NCI-H2196 (cell line): Measurements from ENCODE around the gene CHD9.
"Not testable (repeated sequence)": the region's sequence is repeated elsewhere in the genome, so short reads cannot be mapped to it uniquely, and the experiment has no call there.

Experiments used
- DNase-seq: peaks from one replicate; lab custom pipeline; 2025; ENCODE audit not compliant: unreplicated experiment; lab: John Stamatoyannopoulos, UW

Gene CHD9, protein sequence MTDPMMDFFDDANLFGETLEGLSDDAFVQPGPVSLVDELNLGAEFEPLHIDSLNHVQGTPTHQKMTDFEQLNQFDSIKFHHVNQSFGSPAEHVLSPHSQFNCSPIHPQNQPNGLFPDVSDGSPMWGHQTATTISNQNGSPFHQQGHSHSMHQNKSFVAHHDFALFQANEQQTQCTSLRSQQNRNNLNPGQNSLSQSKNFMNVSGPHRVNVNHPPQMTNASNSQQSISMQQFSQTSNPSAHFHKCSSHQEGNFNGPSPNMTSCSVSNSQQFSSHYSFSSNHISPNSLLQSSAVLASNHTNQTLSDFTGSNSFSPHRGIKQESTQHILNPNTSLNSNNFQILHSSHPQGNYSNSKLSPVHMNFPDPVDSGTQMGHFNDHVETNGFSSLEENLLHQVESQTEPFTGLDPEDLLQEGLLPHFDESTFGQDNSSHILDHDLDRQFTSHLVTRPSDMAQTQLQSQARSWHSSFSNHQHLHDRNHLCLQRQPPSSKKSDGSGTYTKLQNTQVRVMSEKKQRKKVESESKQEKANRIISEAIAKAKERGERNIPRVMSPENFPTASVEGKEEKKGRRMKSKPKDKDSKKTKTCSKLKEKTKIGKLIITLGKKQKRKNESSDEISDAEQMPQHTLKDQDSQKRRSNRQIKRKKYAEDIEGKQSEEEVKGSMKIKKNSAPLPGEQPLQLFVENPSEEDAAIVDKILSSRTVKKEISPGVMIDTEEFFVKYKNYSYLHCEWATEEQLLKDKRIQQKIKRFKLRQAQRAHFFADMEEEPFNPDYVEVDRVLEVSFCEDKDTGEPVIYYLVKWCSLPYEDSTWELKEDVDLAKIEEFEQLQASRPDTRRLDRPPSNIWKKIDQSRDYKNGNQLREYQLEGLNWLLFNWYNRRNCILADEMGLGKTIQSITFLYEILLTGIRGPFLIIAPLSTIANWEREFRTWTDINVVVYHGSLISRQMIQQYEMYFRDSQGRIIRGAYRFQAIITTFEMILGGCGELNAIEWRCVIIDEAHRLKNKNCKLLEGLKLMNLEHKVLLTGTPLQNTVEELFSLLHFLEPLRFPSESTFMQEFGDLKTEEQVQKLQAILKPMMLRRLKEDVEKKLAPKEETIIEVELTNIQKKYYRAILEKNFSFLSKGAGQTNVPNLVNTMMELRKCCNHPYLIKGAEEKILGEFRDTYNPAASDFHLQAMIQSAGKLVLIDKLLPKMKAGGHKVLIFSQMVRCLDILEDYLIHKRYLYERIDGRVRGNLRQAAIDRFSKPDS (N-terminal part only)

DNA sequence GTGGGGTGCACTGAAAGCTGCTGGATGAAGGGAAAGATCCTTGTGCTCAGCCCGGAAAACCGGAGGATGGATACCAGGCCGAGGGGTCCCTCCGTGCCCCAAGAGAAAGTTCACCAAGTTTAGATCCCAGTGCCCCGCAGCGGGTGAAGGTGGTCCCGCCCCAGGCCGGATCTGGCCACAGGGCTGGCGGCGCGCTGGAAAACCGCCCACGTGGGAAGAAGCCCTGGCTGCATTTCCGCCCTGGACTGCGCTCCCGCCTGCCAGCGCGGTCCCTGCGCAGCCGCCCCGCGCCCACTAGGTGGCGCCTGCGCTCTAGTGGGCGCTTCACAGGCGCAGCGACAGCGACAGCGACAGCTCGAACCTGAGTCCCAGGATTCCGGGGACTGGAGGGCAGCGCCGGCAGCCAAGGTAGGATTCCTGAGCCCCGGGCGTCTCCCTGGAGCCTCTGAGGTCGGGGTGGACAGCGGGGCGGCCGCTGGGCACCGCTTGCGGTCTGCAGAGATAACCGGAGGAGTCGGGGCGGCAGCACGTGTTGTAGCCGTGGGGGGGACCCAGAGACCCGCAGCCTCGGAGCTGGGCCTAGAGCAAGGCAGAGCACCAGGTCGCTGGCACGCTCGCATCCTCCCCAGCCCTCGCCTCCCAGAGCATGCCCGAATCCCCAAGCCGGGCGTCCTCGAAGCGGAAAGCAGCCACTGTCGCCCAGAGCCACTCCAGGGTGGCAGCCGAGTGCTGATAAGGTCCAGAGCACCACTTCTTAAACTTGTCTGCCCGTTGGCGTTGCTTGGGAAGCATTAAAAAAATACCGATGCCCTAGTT lies at the start of gene CHD9:
CHD9 (plus strand) TSS at position 322 of the 816 bp plus-strand sequence. CDS start 101,099 bp downstream, outside the sequence.
- DNase-seq = peak; percentile 83

DNA sequence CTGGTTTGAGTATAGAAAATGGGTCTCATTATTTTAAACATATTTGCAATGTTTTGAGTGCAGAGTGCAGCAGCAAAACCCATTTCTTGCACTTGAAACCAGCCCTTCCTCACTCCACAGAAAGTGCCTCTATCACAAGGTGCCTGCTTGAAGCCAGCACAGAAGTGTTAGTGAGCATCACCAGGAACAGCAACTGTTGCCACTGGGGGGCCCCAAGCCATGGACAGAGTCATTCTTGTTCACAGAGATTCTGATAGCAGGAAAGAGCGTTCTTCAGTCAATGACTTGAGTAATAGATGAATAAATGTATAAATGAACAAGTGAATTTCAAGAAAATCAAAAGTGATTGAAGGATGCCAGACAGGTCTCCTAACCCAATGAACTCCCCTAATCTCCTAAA lies 47.7 kb upstream of the CHD9 start:
- DNase-seq = no peak

DNA sequence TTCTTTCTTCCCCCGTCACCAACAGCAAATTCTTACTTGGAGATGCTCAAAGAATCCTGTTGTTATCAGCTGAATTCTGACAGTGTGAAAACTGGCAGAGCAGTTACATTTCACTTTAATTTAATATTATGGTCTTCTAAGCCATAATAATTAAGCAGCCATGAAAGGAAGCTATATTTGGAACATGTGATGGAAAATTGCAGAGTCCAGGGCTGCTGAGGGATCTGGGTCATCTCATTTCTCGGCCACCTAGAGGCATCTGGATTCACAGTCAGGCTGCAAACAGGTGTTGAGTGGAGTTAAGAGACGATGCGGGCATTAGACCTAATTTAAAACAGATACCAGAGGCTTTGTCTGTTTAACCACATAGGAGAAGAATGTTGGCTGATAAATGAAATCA lies 40.5 kb upstream of the CHD9 start:
- DNase-seq = no peak

DNA sequence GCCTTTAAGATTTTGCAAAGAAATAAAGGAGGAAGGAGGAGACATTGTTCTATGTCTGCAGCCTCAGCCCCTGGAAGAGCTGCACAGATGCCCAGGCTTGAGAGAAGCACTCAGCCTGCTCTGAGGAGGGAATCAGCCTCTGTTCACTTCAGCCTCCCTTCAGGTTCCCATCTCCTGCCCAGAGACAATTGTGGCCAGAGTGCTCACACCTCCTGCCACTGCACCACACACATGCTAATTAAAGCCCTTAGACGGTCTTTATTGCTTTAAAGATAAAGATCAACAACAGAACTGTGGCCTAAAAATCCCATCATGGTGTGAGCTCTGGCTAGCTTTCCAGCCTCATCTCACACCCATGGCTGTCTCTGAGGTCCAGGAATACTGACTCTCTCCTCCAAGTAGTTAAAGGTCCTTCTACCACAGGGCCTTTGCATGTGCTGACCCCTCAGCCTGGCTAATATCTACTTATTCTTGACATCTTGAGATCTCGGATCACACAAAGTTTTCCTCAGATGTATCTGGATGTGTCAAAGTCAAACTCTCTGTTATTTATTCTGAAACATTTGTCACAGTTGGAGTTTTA lies 35.9 kb upstream of the CHD9 start:
- DNase-seq = no peak

DNA sequence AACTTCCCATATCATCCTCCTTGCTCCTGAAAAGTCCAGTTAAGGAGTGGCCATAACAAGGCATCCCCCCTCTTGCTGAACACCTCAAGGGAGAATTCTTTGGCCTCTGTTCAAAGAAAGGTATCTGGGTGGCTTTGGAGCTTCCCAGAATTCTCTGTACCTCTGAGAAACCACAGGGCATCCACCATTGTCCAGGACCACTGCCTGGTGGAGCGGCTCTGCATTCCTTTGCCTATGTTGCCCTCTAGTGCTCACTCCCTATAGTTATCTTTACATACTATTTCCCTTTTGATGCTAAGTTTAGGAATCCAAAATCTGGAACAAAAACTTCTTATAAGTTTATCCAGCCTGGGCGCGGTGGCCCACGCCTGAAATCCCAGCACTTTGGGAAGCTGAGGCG lies 32.4 kb upstream of the CHD9 start:
- DNase-seq = peak; percentile 12

DNA sequence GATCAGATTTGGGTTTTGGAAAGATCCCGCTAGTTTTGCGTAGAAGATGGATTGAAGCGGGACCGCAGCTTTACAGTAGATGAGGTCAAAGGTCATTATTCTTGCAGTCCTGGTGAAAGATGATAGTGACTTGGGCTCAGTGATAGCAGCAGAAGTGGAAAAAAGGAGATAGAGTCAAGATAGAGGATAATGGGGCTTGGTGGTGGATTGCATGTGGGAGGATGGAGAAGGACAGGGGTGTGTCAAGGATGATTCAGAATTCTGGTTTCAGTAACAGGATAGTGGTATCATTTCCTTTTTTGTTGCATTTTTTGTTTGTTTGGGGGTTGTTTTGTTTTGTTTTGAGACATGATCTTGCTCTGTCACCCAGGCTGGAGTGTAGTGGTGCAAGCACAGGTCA lies 30.7 kb upstream of the CHD9 start:
- DNase-seq = no peak

DNA sequence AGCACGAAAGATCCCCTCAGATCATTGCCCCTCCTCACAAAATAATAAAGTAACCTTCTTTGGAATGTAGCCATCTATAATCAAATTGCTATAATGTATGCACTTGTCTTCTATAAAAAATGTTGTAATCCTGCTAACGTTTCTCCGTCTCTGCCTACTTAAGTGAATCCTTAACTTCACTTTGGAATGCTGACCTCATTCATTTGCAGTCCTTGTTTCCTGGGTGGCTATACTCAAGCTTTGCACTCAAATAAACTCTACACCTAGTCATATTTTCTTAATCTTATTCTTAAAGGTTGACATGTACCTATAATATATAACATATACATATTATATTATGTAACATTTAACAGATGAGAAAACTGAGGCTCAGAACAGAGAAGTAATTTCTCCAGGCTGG lies 24.8 kb upstream of the CHD9 start:
- DNase-seq = no peak

DNA sequence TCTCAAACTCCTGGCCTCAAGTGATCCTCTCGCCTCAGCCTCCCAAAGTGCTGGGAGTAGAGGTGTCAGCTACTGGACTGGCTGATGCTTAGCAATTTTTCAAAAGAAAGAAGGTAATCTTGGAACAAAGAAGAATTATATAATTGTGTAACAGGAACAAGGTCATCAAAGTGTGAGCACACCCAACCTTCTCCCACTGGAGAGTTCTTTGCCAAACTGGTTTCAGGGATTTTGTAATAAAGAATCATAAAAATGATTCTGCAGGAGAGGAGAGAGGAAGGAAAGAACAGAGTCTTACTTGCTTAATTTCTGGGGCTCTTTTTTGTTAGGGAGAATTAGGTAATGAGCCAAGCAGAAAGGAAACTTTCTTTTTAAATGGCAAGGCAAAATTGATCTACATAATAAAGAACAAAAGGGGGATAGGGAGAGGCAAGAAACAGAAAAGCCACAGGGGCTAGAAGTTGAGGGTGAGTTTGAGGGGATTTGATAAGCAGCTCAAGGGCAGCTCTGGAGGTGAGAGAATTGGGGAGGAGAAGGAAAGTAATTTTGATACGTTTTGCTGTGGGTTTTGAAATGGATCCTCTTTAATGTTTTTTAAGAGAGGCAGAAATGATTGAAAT lies 23.4 kb upstream of the CHD9 start:
- DNase-seq = no peak

DNA sequence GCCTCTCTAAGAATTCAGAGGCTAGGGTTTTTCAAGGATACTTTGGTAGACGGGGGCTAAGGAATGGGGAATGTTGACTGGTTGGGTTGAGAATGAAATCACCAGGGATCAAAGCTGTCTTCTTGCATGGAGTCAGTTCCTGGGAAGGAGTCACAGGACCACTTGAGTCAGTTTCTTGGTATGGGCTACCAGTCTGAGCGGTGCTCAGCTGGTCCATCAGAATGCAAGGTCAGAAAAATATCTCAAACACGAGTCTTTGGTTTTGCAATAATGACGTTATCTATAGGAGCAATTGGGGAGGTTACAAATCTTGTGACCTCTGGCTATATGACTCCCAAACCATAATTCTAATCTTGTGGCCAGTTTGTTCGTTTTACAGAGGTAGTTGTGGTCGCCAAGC lies 20.5 kb upstream of the CHD9 start:
- DNase-seq = no peak

DNA sequence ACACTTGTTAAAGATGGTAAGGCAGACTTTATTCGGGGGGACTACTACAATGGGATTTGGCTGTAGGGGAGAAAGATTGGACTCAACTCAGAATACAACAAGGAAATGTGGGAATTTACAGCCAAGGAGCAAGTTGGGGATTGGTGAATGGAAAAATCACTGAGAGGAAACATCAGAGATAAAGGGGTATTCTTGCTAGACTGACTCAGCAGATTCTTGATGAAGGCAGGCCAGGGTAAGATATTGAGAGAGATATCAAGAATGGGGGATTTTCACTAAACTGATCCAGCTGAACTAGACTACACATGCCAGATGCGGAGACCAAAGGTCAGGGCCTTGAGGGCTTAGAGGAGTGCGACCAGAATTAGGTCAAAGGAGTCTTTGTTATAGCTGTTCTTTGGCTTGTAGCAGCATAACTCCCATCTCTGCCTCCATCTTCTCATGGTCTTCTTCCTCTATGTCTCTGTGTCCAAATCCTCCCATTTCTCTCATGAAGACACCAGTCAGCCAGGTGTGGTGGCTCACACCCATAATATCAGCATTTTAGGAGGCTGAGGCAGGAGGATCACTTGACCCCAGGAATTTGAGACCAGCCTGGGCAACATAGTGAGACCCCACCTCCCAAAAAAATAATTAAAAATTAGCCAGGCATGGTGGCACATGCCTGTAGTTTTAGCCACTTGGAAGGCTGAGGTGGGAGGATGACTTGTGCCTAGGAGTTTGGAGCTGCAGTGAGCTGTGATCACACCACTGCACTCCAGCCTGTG lies 19.4 kb upstream of the CHD9 start:
- no peak for DNase-seq

DNA sequence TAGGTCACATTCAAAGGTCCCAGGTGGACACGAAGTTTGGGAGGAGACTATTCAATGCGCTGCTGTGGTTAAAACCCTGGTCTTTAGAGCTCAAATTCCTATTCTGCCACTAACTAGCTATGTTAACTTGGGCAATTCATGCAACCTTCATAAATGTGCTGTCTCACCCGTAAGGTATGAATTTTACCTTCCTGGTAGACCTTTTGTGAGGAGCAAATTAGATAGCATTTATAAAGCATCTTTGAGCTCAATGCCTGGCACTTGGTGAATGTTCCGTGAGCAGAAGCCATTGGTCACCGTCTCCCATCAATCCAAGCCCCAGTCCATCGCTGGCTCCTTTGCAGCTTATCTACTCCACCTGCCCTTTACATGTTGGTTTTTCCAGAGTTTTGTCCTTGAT lies 18.7 kb upstream of the CHD9 start:
- no peak for DNase-seq

DNA sequence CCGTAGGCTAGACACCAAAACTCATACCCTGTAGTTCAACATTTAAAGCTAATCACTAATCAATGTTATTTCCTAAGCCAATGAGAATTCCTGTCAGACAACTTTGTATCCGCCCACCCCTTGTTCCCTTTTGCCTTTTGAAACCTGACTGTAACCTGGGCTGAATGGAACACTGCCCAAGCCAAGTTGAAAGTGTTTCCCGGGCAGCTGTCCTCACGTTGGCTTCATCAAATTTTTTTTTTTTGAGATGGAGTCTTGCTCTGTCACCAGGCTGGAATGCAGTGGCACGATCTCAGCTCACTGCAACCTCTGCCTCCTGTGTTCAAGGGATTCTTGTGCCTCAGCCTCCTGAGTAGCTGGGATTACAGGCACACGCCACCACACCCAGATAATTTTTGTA lies 18.1 kb upstream of the CHD9 start:
- DNase-seq = not testable (repeated sequence)

DNA sequence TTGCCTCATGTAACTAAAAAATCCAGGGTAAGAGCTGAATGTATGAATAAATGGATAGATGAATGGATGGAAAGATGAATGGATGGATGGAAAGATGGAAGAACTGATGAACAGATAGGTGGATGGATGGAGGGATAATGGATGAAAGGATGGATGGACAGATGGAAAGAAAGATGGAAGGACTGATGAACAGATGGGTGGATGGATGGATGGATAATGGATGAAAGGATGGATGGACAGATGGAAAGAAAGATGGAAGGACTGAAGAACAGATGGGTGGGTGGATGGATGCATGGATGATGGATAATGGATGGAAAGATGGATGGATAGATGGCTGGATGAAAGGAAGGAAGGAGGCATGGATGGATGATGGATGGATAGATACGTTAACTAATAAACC lies 14.0 kb upstream of the CHD9 start:
- no peak for DNase-seq

DNA sequence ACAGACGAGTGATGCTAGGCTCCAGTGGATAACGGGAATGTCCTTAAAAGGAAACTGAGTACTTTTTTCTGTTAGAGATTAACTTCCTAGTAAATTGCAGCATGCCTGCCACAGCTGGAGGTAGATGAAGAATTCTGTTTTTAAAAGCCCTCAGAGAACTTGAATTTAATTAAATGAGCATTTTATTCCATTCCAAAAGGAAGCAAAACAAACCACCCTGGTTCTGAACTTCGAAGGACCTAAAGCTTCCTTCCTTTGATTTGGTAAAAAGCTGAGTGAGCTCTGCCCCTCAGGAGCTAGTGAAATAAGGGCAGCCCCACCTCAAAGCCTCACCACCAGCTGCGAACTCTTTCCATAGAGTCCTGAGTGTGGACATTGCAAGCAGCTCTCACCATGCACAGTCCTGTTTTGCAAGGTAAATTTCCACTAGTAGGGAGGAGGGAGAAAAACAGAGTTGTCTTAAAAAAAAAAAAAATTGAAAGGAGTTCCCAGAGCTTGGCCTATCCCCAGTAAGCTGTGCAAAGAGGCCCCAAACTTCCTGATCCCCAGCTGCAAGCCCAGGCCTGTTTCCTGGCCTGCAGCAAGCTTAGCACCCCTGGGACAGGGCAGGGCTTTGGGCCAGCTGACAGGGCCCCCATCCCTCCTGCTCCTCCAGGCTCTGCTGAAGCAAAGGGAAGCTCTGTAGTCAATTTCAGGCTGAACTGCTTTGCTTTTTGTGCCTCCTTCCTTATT lies 13.3 kb upstream of the CHD9 start:
- DNase-seq = no peak

DNA sequence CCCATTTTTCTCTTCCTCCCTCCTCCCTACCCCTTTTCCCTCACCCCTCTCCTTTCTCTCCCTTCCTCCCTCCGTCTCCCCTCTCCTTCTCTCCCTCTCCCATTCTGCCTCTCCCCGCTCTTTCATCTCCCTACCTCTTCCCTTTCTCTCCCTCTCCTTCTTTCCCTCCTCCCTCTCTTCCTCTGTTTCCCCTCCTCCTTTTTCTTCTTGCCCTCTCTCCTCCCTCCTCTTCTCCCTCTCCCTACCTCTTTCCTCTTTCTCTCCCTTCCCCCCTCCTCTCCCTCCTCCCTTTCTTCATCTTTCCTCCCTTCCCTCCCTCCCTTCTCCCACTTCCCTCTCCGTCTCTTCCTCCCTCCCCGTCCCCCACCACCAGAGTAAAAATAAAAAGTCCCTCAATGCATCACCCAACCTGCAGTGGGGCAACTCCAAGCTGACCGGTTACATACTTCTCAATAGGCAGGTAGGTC lies 12.5 kb upstream of the CHD9 start:
- no peak for DNase-seq

DNA sequence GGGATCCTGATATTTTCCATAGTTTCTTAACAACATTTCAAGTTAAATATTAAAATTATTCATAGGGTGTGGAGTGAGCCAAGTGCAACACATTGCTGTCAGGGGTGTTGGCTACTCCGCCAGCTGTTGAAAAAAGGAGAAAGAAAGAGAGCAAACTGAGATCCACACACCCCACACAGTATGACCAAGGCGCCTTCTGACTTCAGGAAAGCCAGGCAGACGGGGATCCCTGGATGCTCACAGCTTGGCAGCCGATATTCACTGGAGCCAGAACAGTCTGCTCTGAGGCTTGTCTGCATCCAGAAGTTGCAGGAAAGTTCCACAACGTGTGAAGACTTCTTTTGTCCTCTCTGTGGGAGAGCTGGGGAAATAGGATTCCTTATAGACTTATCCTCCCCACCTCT lies 11.4 kb upstream of the CHD9 start:
- DNase-seq = no peak

DNA sequence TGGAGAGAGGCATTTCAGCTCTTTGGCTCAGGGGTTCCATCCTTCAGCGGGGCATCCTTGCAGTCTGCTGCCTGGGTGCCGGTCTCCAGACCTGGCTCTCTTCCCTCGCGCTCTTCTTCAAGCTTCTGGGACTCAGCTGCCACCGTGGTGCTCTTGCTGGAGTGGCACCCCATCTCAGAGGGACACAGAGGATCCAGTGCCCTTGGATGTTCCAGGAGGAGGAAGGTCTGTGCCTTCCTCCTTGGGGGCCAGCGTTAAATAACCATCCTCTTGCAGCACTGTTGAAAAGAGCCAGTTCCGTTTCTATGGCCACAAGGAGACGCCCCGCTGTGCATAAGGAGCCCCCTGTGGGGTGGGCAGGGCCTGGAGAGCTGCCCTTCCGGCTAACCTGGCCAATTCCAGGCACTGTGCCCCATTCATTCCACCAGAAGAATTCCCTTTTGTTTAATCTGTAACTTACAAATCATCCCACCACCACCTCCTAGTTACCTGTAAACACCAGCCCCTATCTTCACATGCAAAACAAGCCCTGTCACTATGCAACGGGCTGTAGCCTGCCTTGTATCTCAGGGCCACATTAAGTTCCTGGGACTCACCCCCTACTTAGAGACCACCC lies 10.7 kb upstream of the CHD9 start:
- DNase-seq = no peak
